M059J (cell line): ENCODE measurements around the gene DNMT1. TPM values are rescaled to one million over a fixed set of nuclear protein-coding genes. Genes with fewer than 3 reads are reported as not detected.

Experiments
- DNase-seq: peaks from one replicate; pipeline ENCODE4 v3.0.0-alpha.2; 2012; ENCODE audit warnings: low read depth
- total RNA-seq: library from RNA; depleted of rRNA; stranded (reverse); fragments of >200 nt; shearing (Covaris generic); gene quantifications from 2 replicates; pipeline ENCODE4 v1.2.3, GENCODE V29; 2014

DNMT1 gene
- total RNA-seq, 1 experiment from 2014 or later = 199 TPM

DNA sequence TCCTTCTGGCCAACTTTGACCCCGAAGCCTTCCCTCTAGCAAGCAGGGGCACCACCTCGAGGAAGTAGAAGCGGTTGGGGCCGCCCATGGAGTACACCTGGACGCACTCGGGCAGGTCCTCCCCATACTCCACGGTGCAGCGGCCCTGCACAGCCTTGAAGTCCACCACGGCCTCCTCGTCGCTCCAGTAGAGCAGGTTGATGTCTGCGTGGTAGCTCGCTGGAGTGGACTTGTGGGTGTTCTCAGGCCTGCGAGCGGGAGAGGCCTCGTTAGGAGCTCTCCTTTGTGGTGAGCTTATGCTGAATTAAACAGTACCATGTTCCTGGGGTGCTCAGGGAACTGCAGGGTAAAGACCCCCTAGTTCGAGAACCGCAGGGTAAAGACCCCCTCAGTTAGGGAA lies 52.8 kb downstream of the DNMT1 start:
- DNase-seq = no peak

GRCh38 chr19:10141479-10141878 lies 53.3 kb downstream of the DNMT1 start:
- no peak for DNase-seq

DNA sequence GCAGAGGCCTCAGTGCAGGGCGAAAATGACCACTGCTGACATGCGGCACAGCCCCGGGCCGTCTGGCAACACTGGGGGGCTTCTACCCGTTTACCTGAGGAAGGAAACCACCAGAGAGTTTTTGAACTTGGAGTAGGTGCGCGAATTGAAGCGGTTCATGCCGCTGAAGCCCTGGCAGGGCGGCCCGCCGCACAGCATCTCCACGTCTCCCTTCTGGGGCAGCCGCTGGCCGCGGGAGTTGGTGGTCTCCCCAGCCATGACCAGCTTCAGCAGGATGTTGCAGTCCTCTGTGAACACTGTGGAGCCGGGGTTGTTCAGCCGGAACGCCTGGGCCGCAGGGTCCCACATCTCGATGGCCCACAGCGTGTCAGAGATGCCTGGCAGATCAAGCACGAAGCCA lies 54.8 kb downstream of the DNMT1 start:
- no peak for DNase-seq

DNA sequence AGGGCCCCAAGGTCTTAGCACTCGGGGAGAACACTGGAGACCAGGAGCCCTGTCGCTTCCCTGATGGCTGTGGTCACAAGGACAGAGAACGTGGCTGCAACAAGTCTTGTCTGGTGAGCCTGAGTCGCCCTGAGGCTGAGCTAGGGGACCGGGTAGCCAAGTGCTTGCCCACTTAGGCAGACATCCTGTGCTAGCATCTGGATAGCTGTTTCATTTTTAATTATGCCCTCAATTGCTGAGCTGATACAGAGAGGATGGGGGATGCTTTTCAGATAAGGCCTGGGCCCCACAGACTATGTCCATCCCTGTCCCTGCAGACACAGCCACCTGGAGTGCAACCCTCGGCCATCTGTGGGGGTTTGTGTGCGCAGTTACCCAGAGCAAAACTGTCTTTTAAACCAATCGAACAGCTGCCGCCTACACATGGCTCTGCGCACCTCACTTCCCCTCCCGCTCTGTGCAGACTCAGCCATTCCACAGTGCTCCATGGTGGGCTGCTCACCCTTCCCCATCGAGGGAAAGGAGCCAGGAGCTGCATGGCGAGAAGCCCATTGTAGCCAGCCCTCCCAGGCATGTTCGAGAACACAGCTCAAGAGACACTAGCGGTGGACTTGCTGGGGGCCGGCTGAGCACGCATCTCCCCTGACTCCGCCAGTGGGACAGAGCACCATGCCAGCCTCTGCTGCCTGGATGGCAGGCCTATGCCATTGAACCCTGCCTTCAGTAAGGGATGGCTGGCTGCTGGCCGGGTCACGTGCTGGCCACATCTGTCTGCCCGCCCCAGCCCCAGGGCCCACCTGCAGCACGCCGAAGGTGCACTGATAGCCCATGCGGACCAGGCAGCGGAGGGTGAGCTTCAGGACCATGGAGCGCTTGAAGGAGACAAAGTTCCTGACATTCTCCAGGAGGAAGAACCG lies 55.6 kb downstream of the DNMT1 start:
- no peak for DNase-seq

GRCh38 chr19:10137751-10138682 lies 56.7 kb downstream of the DNMT1 start:
- DNase-seq = no peak

DNA sequence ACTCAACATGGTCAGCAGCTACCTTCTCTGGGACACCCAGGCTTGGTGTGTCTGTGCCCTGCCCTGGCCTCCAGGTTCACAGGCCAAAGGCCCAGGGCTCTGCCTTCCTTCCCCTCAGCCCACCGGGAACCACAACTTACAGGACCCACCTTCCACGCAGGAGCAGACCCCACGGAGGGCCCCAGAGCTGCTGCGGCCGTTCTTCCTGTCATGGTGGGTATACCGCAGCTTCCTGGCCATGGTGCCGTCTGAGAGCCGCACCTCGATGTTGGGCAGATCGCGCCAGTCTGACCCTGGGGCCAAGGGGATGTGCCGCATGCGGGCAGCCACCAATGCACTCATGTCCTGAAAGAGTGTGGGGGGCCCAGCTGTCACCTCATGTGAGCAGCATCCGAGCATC lies 57.8 kb downstream of the DNMT1 start:
- DNase-seq = no peak

- DNase-seq = no peak
These were observed 59.0 kb downstream of the DNMT1 start for GRCh38 chr19:10135551-10136334.

- no peak for DNase-seq
These were observed 60.7 kb downstream of the DNMT1 start for GRCh38 chr19:10134040-10134439.

- DNase-seq = no peak
These were observed 61.2 kb downstream of the DNMT1 start for GRCh38 chr19:10133596-10133995.

- DNase-seq = no peak
These were observed 61.8 kb downstream of the DNMT1 start for GRCh38 chr19:10132905-10133304.

DNA sequence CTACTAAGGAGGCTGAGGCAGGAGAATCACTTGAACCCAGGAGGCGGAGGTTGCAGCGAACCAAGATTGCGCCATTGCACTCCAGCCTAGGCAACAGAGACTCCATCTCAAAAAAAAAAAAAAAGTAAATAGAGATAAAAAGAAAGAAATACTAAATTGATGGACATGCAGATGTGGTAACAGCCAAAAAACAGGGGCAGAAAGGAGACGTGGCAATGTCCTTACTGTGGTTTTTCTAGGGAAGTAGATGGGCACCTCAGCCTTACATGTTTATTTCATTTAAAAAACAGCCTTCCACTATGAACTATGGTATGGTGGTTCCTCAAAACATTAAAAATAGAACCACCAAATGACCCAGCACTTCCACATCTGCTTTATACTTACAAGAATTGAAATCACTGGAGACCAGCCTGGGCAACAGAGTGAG lies 68.5 kb downstream of the DNMT1 start:
- DNase-seq = no peak

DNA sequence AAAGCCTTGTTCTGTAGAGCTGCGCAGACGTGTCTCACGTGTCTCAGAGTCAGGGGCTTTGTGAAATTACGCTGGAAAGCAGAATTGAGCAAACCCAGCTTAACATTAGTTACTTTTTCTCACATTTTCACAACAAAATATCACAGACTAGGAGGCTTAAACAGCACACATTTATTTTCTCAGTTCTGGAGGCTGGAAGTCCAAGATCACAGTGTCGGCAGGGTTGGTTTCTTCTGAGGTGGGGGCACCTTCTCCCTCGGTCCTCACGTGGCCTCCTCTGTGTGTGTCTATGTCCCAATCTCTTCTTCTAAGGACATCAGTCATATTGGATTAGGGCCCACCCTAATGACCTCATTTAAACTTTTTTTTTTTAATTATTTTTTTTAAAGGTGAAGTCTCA lies 70.3 kb downstream of the DNMT1 start:
- DNase-seq = no peak

GRCh38 chr19:10122045-10122444 lies 72.7 kb downstream of the DNMT1 start:
- peak; percentile 67 for DNase-seq

DNA sequence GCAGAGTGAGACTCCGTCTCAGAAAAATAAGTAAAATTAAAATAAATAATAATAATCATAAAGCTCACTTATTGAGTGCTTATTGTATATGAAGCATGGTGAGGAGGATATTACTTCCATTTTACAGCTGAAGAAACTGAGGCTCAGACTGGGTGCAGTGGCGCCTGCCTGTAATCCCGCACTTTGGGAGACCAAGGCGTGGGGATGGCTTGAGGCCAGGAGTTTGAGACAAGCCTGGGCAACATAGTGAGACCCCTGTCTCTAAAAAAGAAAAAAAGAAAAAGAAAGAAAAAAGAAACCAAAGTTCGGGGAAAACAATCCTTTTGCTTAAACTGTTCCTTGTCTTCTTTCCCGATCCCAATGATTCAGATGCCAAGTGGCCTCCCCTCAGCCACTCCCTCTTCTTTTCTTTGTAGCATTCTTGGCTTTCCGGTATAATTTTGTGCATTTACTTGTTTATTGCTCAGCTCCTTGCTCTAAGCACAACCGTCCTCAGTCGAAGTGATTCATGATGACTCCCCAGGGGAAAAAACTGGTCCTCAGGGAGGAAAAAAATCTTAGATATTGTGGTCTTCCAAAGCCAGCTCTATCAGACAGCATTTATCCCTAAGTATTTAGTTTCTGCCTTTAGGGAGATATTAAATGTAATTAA lies 74.1 kb downstream of the DNMT1 start:
- DNase-seq = peak; percentile 93

DNA sequence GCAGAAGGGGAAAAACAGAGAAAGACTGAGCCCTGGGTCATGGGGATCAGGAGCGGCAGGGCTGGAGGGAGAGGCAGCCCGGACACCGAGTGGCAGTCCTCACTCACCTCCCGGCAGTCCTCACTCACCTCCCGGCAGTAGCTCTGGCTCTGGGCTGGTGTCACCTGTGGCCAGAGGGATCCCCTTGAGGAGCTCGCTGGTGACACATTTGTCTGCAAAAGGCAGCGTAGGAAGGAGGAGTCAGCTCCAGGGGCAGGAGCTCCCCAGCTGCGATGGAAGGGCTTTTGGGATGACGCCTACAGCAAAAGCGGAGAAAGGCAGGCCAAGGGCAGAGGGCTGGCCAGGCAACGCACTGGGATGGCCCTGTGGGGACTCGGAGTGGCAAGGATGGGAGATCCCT lies 75.8 kb downstream of the DNMT1 start:
- DNase-seq = no peak

- no peak for DNase-seq
These were observed 77.7 kb downstream of the DNMT1 start for GRCh38 chr19:10116866-10117616.

DNA sequence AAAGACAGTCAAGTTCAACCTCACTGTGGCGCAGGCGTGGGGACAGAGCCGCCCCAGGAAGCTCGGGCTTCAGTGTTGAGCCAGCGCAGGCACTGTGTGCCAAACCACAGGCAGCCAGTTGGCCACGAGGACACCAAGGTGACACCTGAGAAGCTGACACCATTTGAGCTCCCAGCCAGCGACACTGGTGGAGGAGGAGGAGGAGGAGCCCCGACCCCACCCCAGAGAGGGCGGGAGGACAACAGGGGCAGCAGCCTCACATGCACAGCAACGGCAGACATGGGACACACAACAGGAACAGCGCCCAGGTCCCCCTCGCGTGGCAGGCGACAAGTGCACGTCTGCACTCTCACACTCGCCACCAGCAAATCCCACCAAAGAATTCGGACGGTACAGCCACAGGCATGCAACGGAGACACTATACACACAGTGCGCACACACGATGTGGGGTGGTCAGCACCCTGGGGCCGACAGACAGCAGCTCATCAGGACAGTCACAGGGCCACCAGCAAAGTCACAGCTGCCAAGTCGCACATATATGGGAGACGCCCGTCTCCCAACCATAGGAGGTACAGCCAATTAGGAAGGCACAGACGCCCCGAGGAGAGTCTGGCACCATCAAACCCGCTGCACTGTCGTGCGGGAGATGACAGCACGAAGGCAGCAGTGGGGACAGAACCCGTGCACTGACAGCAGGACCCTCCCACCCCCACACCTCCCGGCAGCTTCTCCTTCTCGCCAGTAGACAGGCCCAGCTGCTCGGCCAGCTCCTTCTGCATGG lies 78.5 kb downstream of the DNMT1 start:
- no peak for DNase-seq

DNA sequence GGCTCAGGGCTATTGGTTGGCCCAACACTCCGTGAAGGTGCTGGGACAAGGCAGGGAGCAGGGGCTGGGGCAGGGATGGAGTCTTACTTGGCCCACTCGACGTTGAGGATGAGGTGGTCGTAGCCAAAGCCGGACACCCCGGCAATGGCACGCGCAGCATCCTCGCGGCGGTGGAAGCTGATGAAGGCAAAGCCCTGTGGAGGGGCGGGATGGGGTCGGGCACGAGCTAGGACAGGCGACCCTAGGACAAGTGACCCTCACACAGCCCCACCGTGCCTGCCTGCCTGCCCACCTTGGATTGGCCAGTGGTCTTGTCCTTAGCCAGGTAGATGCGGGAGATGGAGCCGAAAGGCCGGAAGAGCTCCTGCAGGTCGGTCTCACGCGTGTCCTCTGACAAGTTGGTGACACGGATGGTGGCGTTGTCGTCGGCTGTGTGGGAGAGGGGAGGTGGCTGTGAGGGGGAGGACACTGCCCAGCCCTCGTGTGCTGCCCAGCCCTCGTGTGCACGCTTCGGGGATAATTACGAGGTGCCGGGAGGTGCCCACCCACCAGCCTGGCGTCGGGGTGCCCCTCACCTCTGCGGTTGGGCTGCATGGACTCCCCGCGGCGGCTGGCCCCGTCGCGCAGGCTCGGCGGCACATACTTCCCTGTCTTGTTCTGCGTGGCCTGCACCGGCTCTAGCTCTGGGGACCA lies 79.2 kb downstream of the DNMT1 start:
- no peak for DNase-seq
